HG02981 (cell line): ENCODE results near the gene FERMT1.
"Not testable (repeated sequence)": the region's sequence is repeated elsewhere in the genome, so short reads cannot be mapped to it uniquely, and the experiment has no call there.

Experiments used
- ATAC-seq: cut with Tn5 transposase; IDR thresholded peaks from one replicate; pipeline ENCODE4 v1.9.1; 2021; ENCODE audit warnings: mild to moderate bottlenecking, moderate library complexity; ENCODE audit not compliant: unreplicated experiment

Gene FERMT1

DNA sequence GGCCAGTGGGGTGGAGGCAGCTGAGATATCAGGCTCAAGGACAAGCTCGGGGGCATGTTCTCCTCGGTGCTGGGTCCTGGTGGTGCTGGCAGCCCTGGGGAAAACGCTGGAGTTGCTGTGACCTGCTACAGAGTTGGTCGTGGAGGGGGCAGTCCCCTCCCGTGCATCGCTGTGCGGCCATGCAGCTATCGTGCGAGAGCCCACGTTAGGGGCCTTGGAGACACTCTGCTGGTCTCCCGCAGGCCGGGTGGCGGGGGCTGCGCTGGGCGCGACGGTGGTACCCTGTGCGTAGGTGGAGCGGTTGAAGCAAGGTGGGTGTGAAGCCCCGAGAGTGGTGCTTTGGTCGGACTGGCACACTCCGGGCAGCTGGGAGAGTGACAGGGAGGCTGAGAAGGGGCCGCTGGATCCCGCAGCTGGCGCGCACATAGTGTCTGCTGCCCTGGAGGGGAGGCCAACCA, 81.0 kb downstream of the FERMT1 start:
- no peak for ATAC-seq

DNA sequence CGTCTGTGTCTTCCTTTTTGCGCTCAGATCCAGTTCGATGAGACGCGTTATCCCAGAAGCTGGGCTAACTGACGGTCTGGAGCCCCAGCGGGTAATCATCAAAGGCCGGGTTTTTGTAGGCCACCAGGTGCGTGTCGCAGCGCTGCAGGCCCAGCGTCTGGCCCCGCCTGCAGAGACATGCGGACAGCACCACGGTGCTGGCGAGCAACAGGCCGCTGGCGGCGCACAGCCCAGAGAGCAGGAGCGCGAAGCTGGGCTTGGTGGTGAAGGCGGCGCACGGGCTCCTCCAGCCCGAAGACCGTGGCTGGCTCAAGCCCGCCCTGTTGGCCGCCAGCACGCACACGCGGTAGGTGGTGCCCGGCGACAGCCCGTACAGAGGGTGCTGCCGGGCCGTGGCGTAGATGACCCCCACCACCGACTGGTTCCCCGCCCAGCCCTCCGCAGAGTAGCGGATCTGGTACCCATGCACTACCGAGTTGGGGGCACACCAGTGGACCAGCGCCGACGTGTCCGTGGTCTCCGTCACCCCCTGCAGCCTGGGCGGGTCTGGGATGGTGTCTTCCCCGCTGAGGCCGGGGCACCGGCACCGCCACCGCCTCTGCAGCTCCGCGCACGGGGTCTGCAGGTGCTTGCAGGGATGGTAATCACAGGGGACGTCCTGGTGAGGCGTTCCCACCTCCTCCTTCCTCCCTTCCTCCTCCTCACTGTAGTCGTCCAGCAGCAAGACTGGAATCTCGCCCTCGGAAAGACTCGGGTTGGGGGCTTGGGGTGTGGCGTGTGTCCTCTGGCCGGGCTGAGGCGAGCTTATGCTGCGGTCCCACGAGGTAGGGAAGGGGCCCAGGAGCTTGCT, 81.6 kb downstream of the FERMT1 start:
- no peak for ATAC-seq

DNA sequence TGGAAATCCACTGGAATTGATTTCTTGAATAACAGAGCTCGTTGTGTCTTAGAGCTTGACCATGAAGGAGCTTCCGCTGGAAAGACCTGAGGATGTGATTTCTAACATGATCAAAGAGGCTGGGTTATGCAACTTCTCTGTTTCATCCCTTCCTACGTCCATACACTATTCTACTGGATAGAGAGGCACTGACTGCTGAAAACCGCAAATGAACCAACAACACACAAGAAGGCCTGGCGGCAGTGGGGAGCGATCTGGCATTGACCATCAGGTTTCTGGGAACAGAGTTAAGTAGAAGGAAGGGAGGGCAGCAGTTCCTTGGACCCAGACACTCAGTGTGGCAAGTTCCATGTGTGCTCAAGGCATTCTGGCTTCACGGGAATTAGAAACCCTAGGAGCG, 82.3 kb downstream of the FERMT1 start:
- no peak for ATAC-seq

DNA sequence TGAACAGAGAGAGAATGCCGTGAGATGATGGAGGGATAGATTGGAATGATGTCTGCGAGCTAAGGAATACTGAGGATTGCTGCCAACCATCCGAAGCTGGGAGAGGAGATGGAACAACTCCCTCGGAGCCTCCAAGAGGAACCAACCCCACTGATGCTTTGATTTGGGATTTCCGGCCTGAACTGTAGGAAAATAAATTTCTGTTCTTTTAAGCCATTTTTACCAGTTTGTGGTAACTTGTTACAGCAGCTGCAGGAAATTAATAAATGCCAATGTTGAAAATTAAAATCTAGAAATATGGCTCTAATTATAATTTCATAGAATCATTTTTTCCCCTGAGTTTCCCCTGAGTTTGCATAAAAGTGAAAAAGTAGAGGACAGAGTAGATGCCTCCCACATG, 83.1 kb downstream of the FERMT1 start:
- no peak for ATAC-seq

DNA sequence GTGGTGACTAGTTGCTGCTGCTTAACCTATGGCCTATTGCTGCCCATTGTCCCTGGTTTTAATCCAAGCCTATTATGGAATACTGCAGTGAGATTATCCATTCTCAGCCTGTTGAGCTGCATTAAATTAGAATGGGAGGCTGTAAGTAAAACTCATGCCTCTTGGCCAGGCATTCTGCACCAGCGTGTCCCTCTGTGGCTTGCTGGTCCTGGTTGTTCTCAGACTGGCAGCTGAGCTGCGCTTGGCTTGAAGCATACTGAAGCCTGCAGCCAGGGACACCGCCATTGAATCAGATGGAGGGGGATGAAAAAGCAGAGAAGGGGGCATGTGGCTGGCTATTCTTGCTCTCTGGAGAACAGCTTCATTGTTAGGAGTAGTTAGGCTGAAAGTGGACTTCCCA, 84.6 kb downstream of the FERMT1 start:
- ATAC-seq: no peak

DNA sequence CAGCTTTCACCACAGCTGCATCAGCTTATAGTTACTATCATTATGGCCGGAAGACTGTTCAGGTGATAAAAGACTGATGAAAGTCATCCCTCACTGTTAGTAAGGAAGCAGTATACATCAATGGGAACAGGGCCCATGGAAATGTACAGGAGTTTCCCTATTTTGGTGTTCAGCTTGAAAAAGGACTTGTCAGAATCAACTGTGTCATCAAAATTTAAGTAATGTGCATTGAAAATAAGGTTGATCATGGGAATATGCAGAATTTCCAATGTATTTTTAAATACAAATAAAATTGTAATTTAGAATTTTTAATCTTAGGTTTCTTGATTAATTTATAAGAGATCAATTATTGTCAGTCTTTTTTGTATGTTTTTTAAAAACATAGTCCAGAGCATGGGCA, 85.7 kb downstream of the FERMT1 start:
- ATAC-seq: no peak

DNA sequence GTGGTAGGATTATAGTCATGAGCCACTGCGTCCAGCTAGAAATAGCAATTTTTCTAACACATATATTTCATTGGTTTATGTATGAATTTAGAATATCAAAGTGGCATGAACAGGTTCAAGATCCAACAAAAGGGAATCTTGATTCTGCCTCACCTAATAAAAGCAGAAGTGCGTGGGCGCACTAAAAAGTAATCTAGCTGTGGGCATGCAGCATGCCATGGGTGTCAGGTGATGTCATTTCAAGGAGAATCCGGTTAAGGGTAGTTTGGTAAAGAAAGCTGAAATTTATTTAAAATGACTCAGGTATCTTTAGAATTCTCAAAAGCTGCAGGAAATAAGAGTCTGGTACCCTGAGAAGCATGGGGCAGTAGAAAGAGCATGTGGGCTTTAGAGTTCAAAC, 86.6 kb downstream of the FERMT1 start:
- ATAC-seq: no peak

DNA sequence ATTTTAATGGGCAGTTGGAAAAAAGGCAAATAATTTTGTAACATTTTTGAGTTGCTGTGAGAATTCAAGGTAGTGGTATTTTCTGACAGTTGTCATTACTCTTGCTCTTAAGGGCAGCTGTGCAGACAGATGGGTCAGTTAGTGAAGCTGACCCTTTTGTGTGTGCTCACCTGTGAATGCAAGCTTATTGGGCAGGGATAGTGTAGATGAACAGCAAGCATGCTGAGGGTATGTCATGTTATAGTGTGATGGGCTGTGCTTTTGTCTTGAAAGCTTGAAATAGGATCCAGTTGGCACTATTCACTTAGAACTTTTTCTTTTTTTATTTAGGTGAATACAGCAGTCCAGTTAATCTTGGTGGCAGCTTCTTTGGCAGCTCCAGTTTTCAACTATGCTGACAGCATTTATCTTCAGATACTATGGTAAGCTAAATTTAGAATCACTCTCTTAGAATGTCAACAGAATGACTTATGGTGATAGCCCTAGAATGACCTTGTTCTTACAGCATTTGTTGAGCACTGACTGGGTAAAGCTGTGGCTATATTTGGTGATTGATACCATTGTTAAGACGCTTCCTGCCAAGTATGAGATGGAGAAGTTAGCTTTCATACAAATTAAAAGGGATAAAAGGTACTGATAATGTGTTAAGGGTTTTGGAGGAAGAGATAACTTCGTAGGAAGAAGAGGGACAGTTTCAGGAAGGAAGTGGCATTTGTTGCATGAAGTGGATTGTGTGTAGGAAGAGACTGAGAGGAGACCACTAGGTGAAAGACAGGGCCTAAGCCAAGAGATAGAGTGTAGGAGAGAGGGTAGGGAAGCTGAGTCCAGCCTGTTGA, 88.5 kb downstream of the FERMT1 start:
- no peak for ATAC-seq

DNA sequence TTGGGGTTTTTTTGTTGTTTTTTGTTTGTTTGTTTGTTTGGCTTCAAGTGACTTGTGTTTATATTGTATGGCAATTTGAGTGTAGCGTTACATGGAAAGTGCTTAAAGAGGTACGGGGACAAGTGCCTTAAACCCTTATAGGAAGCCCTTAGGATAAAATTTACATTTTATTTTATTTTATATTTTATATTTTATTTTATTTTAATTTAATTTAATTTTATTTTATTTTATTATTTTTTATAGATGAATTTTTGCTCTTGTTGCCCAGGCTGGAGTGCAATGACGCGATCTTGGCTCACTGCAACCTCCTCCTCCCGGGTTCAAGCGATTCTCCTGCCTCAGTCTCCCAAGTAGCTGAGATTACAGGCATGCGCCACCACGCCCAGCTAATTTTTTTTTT, 89.9 kb downstream of the FERMT1 start:
- not testable (repeated sequence) for ATAC-seq

DNA sequence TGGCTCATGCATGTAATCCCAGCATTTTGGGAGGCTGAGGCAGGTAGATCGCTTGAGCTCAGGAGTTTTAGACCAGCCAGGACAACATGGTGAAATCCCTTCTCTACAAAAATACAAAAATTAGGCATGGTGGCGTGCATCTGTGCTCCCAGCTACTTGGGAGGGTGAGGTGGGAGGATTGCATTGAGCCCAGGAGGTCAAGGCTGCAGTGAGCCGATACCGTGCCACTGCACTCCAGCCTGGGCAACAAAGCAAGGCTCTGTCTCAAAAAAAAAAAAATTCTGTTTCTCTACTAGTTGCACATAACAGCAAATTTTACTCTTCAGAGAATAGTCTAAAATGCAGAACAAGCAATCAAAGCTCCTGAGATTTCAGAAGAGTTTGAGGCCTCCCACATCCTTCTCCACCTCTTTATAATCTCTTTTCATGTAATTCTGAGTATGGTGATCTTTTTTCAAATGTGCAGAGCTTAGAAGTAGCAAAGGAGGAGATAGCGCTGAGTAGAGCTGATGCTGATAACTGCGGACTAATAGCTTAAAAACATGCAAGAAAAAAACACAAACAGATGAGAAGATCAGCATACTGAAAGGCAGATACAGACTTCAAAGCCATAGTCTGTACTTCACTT, 92.3 kb downstream of the FERMT1 start:
- no peak for ATAC-seq

DNA sequence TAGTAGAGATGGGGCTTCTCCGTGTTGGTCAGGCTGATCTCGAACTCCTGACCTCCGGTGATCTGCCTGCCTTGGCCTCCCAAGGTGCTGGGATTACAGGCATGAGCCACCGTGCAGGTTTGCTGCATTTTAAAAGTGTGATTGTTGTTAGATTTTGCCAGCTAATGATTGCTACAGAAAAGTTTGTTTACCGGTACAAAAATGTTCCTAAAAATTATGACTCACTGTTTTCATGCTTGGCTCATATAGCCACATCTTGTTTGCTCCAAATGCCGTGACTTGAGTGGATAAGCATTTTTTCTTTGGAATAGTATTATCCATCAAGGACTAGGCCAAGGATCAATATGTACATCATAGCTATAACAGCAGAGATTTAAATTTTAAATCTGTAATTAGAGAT, 93.3 kb downstream of the FERMT1 start:
- ATAC-seq: no peak

DNA sequence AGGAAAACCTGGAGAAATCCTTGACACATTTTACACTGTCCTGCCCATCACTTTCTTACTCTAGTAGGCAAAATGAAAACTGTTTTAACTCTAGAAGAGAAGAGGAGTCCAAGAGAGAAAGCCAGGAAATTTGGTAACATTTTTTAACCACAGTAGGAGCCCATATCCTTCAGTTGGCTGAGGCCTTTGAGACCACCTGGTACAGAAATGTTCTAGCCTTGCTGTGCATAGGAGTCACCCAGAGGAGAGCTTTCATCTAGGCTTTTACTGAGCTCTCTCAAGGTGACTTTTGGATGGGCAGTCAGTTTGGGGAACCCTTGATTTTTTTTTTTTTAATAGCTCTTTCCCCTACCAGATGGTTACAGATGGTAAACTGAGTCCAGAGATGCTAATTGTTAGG, 94.0 kb downstream of the FERMT1 start:
- ATAC-seq: no peak

DNA sequence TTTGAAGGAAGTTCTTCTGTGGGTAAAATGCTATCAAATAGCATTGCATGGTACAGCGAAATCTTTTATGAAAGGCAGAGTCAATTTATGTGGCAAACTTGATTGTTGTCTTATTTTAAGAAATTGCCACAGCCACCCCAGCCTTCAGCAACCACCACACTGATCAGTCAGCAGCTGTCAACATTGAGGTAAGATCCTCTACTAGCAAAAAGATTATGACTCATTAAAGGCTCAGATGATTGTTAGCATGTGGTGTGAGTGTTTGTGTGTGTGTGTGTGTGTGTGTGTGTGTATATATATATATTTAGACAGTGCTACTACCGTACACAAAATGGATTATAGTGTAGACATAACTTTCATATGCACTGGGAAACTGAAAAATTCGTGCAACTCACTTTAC, 96.8 kb downstream of the FERMT1 start:
- ATAC-seq: no peak
